SU-DHL-6 (cell line): Measurements from ENCODE around the gene KLKB1.

Experiments
- H2AFZ ChIP-seq: fragments of 200-600 bp; sonication (generic); 2 replicates; pipeline ENCODE4 v1.6.1; 2014; ENCODE audit warnings: low read depth, mild to moderate bottlenecking, moderate library complexity, mixed read lengths, antibody characterized with exemption, low read length; ENCODE audit not compliant: severe bottlenecking
- H3F3A ChIP-seq: fragments of 200-600 bp; shearing (Covaris generic); 2 replicates; pipeline ENCODE4 v1.6.0; 2016; ENCODE audit warnings: antibody characterized with exemption, mild to moderate bottlenecking; ENCODE audit not compliant: insufficient read depth
- H3K27ac ChIP-seq: fragments of 200-600 bp; sonication (generic); 2 replicates; pipeline ENCODE4 v1.5.1; 2016; ENCODE audit warnings: low read depth, mild to moderate bottlenecking, low read length, moderate library complexity, mixed read lengths
- H3K27me3 ChIP-seq: fragments of 200-600 bp; sonication (generic), shearing (Covaris generic); 2 replicates; pipeline ENCODE4 v1.6.0; 2014; ENCODE audit warnings: mild to moderate bottlenecking, low read length
- H3K36me3 ChIP-seq: fragments of 200-600 bp; sonication (generic); 2 replicates; pipeline ENCODE4 v1.6.1; 2014; ENCODE audit warnings: mild to moderate bottlenecking, low read length, mixed read lengths
- H3K4me2 ChIP-seq: fragments of 300-600, 200-600 bp; shearing (Covaris generic), sonication (generic); 2 replicates; pipeline ENCODE4 v1.6.0; 2014; ENCODE audit warnings: low read length, low read depth, mild to moderate bottlenecking; ENCODE audit not compliant: poor library complexity, severe bottlenecking
- H3K4me3 ChIP-seq: fragments of 200-600 bp; sonication (generic); 2 replicates; pipeline ENCODE4 v1.5.1; 2014; ENCODE audit warnings: antibody characterized with exemption, low read length, mild to moderate bottlenecking, mixed read lengths; ENCODE audit not compliant: insufficient read depth, poor library complexity, severe bottlenecking
- H3K79me2 ChIP-seq: fragments of 200-600 bp; sonication (generic); 2 replicates; pipeline ENCODE4 v1.6.1; 2014; ENCODE audit warnings: mild to moderate bottlenecking, low read length, moderate library complexity; ENCODE audit not compliant: insufficient read depth
- H3K9ac ChIP-seq: fragments of 200-600 bp; sonication (generic); 2 replicates; pipeline ENCODE4 v1.7.0; 2014; ENCODE audit warnings: mild to moderate bottlenecking, low read length
- H3K9me2 ChIP-seq: fragments of 200-600 bp; sonication (generic); replicated peaks from 2 replicates; pipeline ENCODE4 v1.6.1; 2014; ENCODE audit warnings: low read length; ENCODE audit not compliant: insufficient read depth
- H3K9me3 ChIP-seq: fragments of 200-600 bp; sonication (generic); 2 replicates; pipeline ENCODE4 v1.6.1; 2014; ENCODE audit warnings: low read length, mixed read lengths; ENCODE audit not compliant: insufficient read depth
- H4K20me1 ChIP-seq: fragments of 200-600 bp; sonication (generic); 2 replicates; pipeline ENCODE4 v1.6.1; 2014; ENCODE audit warnings: low read depth, mild to moderate bottlenecking, antibody characterized with exemption, low read length, moderate library complexity, mixed read lengths
- EZH2phosphoT487 ChIP-seq: fragments of 200-600 bp; sonication (generic), shearing (Covaris generic); conservative IDR thresholded peaks from 2 replicates; pipeline ENCODE4 v1.6.1; 2018; ENCODE audit warnings: mild to moderate bottlenecking, antibody characterized with exemption, low read length, moderate library complexity, mixed read lengths
- TF ChIP-seq, protein P1 (sequence below): fragments of 200-600 bp; sonication (generic); IDR thresholded peaks from one replicate; pipeline ENCODE4 v1.5.1; 2017; ENCODE audit warnings: antibody characterized with exemption, mild to moderate bottlenecking, low read length, moderate library complexity; ENCODE audit not compliant: insufficient read depth, poor library complexity, severe bottlenecking

The KLKB1 gene

DNA sequence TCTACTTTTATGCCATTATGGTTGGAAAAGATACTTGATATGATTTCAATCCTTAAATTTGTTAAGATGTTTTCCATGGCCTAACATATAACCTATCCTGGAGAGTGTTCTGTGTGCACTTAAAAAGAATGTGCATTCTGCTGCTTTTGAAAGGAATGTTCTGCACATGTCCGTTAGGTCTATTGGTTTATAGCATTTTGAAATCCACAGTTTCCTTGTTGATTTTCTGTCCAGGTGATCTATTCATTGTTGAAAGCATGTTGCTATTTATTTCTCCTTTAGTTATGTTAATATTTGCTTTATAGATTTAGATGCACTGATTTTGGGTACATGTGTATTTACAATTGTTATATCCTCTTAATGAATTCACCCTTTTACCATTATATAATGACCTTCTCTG lies 5.7 kb upstream of the KLKB1 start:
- Histone ChIP-seq H3K4me3 (no peak overlapping the region), H2AFZ (no peak overlapping the region), H3K36me3 (no peaks in the 10 kb centered on the region), H3K9ac (no peak overlapping the region), H3K79me2 (no peaks in the 10 kb centered on the region), H3K27ac (no peak overlapping the region), H3K27me3 (no peaks in the 10 kb centered on the region), H3K9me2 (no peaks in the 10 kb centered on the region), H4K20me1 (no peaks in the 10 kb centered on the region), H3K9me3 (no peaks in the 10 kb centered on the region), H3K4me2 (no peak overlapping the region), H3F3A (no peaks in the 10 kb centered on the region)
- TF ChIP-seq, protein P1, sequence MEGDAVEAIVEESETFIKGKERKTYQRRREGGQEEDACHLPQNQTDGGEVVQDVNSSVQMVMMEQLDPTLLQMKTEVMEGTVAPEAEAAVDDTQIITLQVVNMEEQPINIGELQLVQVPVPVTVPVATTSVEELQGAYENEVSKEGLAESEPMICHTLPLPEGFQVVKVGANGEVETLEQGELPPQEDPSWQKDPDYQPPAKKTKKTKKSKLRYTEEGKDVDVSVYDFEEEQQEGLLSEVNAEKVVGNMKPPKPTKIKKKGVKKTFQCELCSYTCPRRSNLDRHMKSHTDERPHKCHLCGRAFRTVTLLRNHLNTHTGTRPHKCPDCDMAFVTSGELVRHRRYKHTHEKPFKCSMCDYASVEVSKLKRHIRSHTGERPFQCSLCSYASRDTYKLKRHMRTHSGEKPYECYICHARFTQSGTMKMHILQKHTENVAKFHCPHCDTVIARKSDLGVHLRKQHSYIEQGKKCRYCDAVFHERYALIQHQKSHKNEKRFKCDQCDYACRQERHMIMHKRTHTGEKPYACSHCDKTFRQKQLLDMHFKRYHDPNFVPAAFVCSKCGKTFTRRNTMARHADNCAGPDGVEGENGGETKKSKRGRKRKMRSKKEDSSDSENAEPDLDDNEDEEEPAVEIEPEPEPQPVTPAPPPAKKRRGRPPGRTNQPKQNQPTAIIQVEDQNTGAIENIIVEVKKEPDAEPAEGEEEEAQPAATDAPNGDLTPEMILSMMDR: no peak
- TF ChIP-seq EZH2phosphoT487: no peak

DNA sequence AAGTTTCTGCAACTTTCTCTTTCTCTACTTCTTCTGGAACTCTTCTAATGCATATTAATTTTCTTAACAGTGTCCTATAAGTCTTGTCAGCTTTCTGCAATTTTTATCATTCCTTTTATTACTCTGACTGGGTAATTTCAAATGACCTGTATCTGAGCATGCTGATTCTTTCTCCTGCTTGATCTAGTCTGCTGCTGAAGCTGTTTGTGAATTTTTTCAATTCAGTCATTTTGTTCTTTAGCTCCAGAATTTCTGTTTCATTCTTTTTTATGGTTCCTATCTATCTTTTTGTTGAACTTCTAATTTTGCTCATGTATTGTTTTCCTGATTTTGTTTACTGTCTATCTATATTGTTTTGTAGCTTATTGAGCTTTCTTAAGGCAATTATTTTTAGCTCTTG lies 1.5 kb upstream of the KLKB1 start:
- H4K20me1 ChIP-seq: no peaks in the 10 kb centered on the region
- no peaks in the 10 kb centered on the region for H3K36me3 ChIP-seq
- H3K9me2 ChIP-seq: no peaks in the 10 kb centered on the region
- TF ChIP-seq EZH2phosphoT487: no peak
- TF ChIP-seq, protein P1: no peak
- H3K4me2 ChIP-seq: no peak overlapping the region
- no peak overlapping the region for H3K27ac ChIP-seq
- H2AFZ ChIP-seq: no peak overlapping the region
- no peaks in the 10 kb centered on the region for H3K27me3 ChIP-seq
- no peak overlapping the region for H3K4me3 ChIP-seq
- H3F3A ChIP-seq: no peaks in the 10 kb centered on the region
- no peaks in the 10 kb centered on the region for H3K9me3 ChIP-seq
- no peak overlapping the region for H3K9ac ChIP-seq
- H3K79me2 ChIP-seq: no peaks in the 10 kb centered on the region

DNA sequence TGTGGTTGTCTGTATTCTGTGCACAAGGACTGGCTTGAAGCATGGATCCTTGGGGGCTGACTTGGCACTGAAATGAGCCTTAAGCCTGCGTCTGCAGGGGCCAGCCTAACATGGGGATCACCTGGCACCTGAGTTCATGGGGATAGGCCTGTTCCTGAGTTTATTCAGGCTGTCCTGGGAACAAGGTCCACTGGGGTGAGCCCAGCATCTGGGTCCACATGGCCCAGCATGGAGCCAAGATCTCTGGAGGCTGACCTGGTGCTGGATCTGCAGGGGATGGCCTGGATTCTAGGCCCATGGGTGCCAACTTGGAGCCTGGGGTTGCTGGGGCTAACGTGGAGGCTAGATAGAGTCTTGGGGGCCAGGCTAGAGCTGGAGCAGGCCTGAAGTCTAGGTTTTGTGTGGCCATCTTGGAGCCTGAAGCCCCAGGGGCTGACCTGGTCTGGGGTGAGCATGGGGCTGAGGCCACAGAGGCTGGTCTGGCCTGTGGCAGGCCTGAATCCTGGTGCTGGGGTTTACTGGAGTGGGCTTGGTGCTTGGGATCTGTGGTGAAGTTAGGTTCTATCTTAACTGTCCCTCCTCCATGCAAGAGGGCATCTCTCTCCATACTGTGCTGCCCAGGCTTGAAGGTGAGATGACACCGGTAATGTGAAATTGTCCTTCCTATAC lies 652 bp upstream of the KLKB1 start:
- Histone ChIP-seq H2AFZ (no peak overlapping the region), H3K9me2 (no peaks in the 10 kb centered on the region), H3K4me3 (no peak overlapping the region), H3K9me3 (no peaks in the 10 kb centered on the region), H3F3A (no peaks in the 10 kb centered on the region), H3K36me3 (no peaks in the 10 kb centered on the region), H3K27ac (no peak overlapping the region), H3K79me2 (no peaks in the 10 kb centered on the region), H3K27me3 (no peaks in the 10 kb centered on the region), H4K20me1 (no peaks in the 10 kb centered on the region), H3K4me2 (no peak overlapping the region), H3K9ac (no peak overlapping the region)
- TF ChIP-seq EZH2phosphoT487: no peak
- TF ChIP-seq, protein P1: no peak
